H1 (cell line): ENCODE measurements around the gene WFIKKN1. TPM values are rescaled to one million over a fixed set of nuclear protein-coding genes. Genes with fewer than 3 reads are reported as not detected.

Source experiments
- CTCF ChIA-PET: fragments of 300-600 bp; sonication (Branson Sonifier 250); formaldehyde crosslinking; loops from one replicate; lab custom pipeline; 2021; ENCODE audit not compliant: partially characterized antibody; lab: Charles Lee
- POLR2A ChIA-PET: fragments of 300-600 bp; sonication (Branson Sonifier 250); formaldehyde crosslinking; loops from one replicate; lab custom pipeline; 2021; ENCODE audit warnings: inconsistent platforms; ENCODE audit not compliant: partially characterized antibody; lab: Charles Lee
- DNase-seq, 2 experiments: peaks; one replicate each; pipeline versions ENCODE4 v3.0.0 to v3.0.0-alpha.2; 2010 to 2022; ENCODE audit warnings: low spot score in 2 of 2, low read depth in 1 of 2, mixed read lengths in 1 of 2
- FAIRE-seq: peaks from 2 replicates; lab custom pipeline; 2011; peaks lifted over from hg19 to GRCh38; lab: Jason Lieb, UNC
- H2AFZ ChIP-seq: 2 replicates; pipeline ENCODE4 v1.8.1; 2012; ENCODE audit warnings: low read length, inconsistent platforms
- H2AK5ac ChIP-seq: 2 replicates; pipeline ENCODE4 v1.6.1; 2013; ENCODE audit warnings: low read depth, low read length
- H2BK120ac ChIP-seq: replicated peaks from 2 replicates; pipeline ENCODE3; 2013; ENCODE audit warnings: low read depth, low read length, inconsistent platforms
- H2BK12ac ChIP-seq: 2 replicates; pipeline ENCODE4 v1.6.1; 2013; ENCODE audit warnings: low read depth, low read length
- H2BK15ac ChIP-seq: 2 replicates; pipeline ENCODE4 v1.6.1; 2013; ENCODE audit warnings: low read length
- H2BK20ac ChIP-seq: 2 replicates; pipeline ENCODE4 v1.6.1; 2013; ENCODE audit warnings: low read length
- H2BK5ac ChIP-seq: 2 replicates; pipeline ENCODE4 v1.6.1; 2013; ENCODE audit warnings: low read depth, low read length
- H3K14ac ChIP-seq: 2 replicates; pipeline ENCODE4 v1.6.1; 2013; ENCODE audit warnings: inconsistent platforms; ENCODE audit not compliant: insufficient read length
- H3K18ac ChIP-seq: 2 replicates; pipeline ENCODE4 v1.6.1; 2013; ENCODE audit warnings: low read length; ENCODE audit errors: extremely low read depth
- H3K23ac ChIP-seq: 2 replicates; pipeline ENCODE4 v1.6.1; 2013; ENCODE audit warnings: inconsistent platforms; ENCODE audit not compliant: insufficient read length
- H3K23me2 ChIP-seq: 2 replicates; pipeline ENCODE4 v1.6.1; 2013; ENCODE audit warnings: low read depth, low read length
- H3K27ac ChIP-seq: 2 replicates; pipeline ENCODE4 v1.6.1; 2011; ENCODE audit warnings: low read depth, low read length, inconsistent platforms
- H3K27me3 ChIP-seq, 4 experiments: replicated peaks in 1 of 4; 1 replicate in 1 of 4; 2 replicates in 3 of 4; pipeline versions ENCODE4 v1.6.1 to v1.8.1; 2011 to 2013; ENCODE audit warnings: low read length in 3 of 4, mild to moderate bottlenecking in 3 of 4, inconsistent platforms in 2 of 4, mixed read lengths in 2 of 4, moderate library complexity in 1 of 4; ENCODE audit not compliant: control insufficient read depth in 3 of 4, insufficient read depth in 3 of 4; ENCODE audit errors: extremely low read depth in 1 of 4
- H3K36me3 ChIP-seq, 4 experiments: 2 replicates each; pipeline versions ENCODE4 v1.6.1 to v1.8.1; 2011 to 2013; ENCODE audit warnings: mild to moderate bottlenecking in 4 of 4, low read length in 3 of 4, moderate library complexity in 2 of 4, control low read depth in 1 of 4, inconsistent platforms in 1 of 4; ENCODE audit not compliant: insufficient read depth in 4 of 4, control insufficient read depth in 2 of 4
- H3K4ac ChIP-seq: replicated peaks from 2 replicates; pipeline ENCODE3; 2013; ENCODE audit warnings: low read length, low read depth, mixed read lengths, inconsistent platforms; ENCODE audit not compliant: insufficient read length
- H3K4me1 ChIP-seq, 4 experiments: replicated peaks in 1 of 4; 1 replicate in 1 of 4; 2 replicates in 3 of 4; pipeline versions ENCODE4 v1.6.1 to v1.8.1; 2011 to 2013; ENCODE audit warnings: low read length in 3 of 4, inconsistent platforms in 2 of 4, mixed read lengths in 1 of 4; ENCODE audit not compliant: insufficient read depth in 4 of 4, control insufficient read depth in 3 of 4
- H3K4me2 ChIP-seq, 2 experiments: 2 replicates each; pipeline versions ENCODE4 v1.6.1 to v1.8.1; 2011 to 2013; ENCODE audit warnings: low read depth in 2 of 2, low read length in 2 of 2, control low read depth in 1 of 2, inconsistent platforms in 1 of 2, mild to moderate bottlenecking in 1 of 2; ENCODE audit not compliant: insufficient read depth in 1 of 2
- H3K4me3 ChIP-seq, 4 experiments: fragments of 200-600, 300-600 bp in 1 of 4; sonication (generic), shearing (Covaris generic), sonication (Bioruptor Twin) in 1 of 4; 2 replicates each; pipeline versions ENCODE4 v1.5.1 to v1.8.1; 2011 to 2016; ENCODE audit warnings: low read length in 4 of 4, low read depth in 3 of 4, control low read depth in 2 of 4, inconsistent platforms in 2 of 4, mild to moderate bottlenecking in 2 of 4, mixed read lengths in 1 of 4, moderate library complexity in 1 of 4; ENCODE audit not compliant: insufficient read depth in 2 of 4; ENCODE audit errors: extremely low read depth in 1 of 4
- H3K56ac ChIP-seq: replicated peaks from 2 replicates; pipeline ENCODE3; 2013; ENCODE audit warnings: low read depth, mild to moderate bottlenecking, mixed read lengths, low read length, inconsistent platforms; ENCODE audit not compliant: insufficient read length
- H3K79me1 ChIP-seq: 2 replicates; pipeline ENCODE4 v1.6.1; 2013; ENCODE audit warnings: low read depth, low read length, control low read depth
- H3K79me2 ChIP-seq, 2 experiments: 2 replicates each; pipeline versions ENCODE4 v1.6.1 to v1.8.1; 2012 to 2013; ENCODE audit warnings: low read length in 2 of 2, mild to moderate bottlenecking in 2 of 2, inconsistent platforms in 1 of 2; ENCODE audit not compliant: insufficient read depth in 2 of 2, control insufficient read depth in 1 of 2
- H3K9ac ChIP-seq, 4 experiments: replicated peaks in 1 of 4; 1 replicate in 1 of 4; 2 replicates in 3 of 4; pipeline versions ENCODE4 v1.6.1 to v1.8.1; 2011 to 2013; ENCODE audit warnings: low read depth in 3 of 4, low read length in 3 of 4, control low read depth in 2 of 4, mild to moderate bottlenecking in 2 of 4, moderate library complexity in 2 of 4, inconsistent platforms in 1 of 4; ENCODE audit errors: extremely low read depth in 1 of 4
- H3K9me3 ChIP-seq, 2 experiments: 2 replicates each; pipeline versions ENCODE4 v1.6.1 to v1.8.1; 2012 to 2013; ENCODE audit warnings: mild to moderate bottlenecking in 2 of 2, moderate library complexity in 2 of 2, control low read depth in 1 of 2, inconsistent platforms in 1 of 2, low read depth in 1 of 2, low read length in 1 of 2, mixed read lengths in 1 of 2; ENCODE audit not compliant: insufficient read depth in 2 of 2
- H4K20me1 ChIP-seq, 2 experiments: replicated peaks in 1 of 2; 2 replicates each; pipeline versions ENCODE3 to v1.8.1; 2011 to 2013; ENCODE audit warnings: inconsistent platforms in 2 of 2, low read length in 2 of 2, mild to moderate bottlenecking in 1 of 2; ENCODE audit not compliant: insufficient read depth in 2 of 2, control insufficient read depth in 1 of 2
- H4K5ac ChIP-seq: 2 replicates; pipeline ENCODE4 v1.6.1; 2013; ENCODE audit warnings: low read length, low read depth, mixed read lengths, inconsistent platforms; ENCODE audit not compliant: insufficient read length
- H4K8ac ChIP-seq: 2 replicates; pipeline ENCODE4 v1.8.0; 2013; ENCODE audit warnings: mild to moderate bottlenecking, moderate library complexity, low read length, inconsistent platforms; ENCODE audit not compliant: insufficient read depth; ENCODE audit errors: extremely low read depth
- H4K91ac ChIP-seq: replicated peaks from 2 replicates; pipeline ENCODE3; 2013; ENCODE audit warnings: low read length, mixed read lengths, inconsistent platforms; ENCODE audit not compliant: insufficient read length
- ATF3 ChIP-seq: IDR thresholded peaks from 2 replicates; pipeline ENCODE4 v1.6.1; 2011; ENCODE audit warnings: low read depth, mild to moderate bottlenecking, low read length; ENCODE audit not compliant: insufficient read depth
- CREB1 ChIP-seq: IDR thresholded peaks from 2 replicates; pipeline ENCODE4 v1.6.1; 2012; ENCODE audit warnings: inconsistent platforms
- CTCF ChIP-seq, 3 experiments: IDR thresholded peaks; 1 replicate in 2 of 3; 2 replicates in 1 of 3; pipeline versions ENCODE4 v1.5.1 to v1.6.1; 2011; ENCODE audit warnings: low read length in 3 of 3, mild to moderate bottlenecking in 3 of 3, inconsistent platforms in 2 of 3, low read depth in 1 of 3, moderate library complexity in 1 of 3; ENCODE audit not compliant: insufficient read depth in 1 of 3; ENCODE audit errors: control extremely low read depth in 1 of 3
- RAD21 ChIP-seq, 2 experiments: IDR thresholded peaks in 1 of 2; conservative IDR thresholded peaks in 1 of 2; 2 replicates each; pipeline ENCODE4 v1.6.1; 2011; ENCODE audit warnings: low read depth in 2 of 2, low read length in 2 of 2, improper control_type of control experiment in 1 of 2, inconsistent platforms in 1 of 2, mild to moderate bottlenecking in 1 of 2, moderate library complexity in 1 of 2
- SIN3A ChIP-seq, 2 experiments: IDR thresholded peaks in 1 of 2; conservative IDR thresholded peaks in 1 of 2; 2 replicates each; pipeline ENCODE4 v1.6.1; 2011 to 2012; ENCODE audit warnings: low read length in 2 of 2, improper control_type of control experiment in 1 of 2, low read depth in 1 of 2, mild to moderate bottlenecking in 1 of 2
- TEAD4 ChIP-seq: IDR thresholded peaks from 2 replicates; pipeline ENCODE4 v1.6.1; 2012; ENCODE audit warnings: low read depth, low read length, inconsistent platforms, mixed read lengths
- YY1 ChIP-seq: IDR thresholded peaks from 2 replicates; pipeline ENCODE4 v1.6.1; 2011; ENCODE audit warnings: low read depth, mild to moderate bottlenecking, low read length
- WGBS, 2 experiments: shearing (Covaris generic) in 1 of 2; methylation state at CpG; one replicate each; pipeline versions ENCODE4 v1.1.6 to v1.1.7; 2013 to 2015; ENCODE audit warnings: low lambda C conversion rate in 2 of 2, mixed read lengths in 2 of 2, inconsistent platforms in 1 of 2, low coverage in 1 of 2, missing lambda C conversion rate in 1 of 2; ENCODE audit not compliant: insufficient replicate concordance in 2 of 2, insufficient coverage in 1 of 2, insufficient read length in 1 of 2; ENCODE audit errors: extremely low coverage in 1 of 2, missing lambda C conversion rate in 1 of 2; 5-methylcytosine and 5-hydroxymethylcytosine counted together
- polyA plus RNA-seq, 7 experiments: library from polyadenylated mRNA; depleted of rRNA in 3 of 7; stranded (reverse) in 5 of 7; unstranded in 2 of 7; fragments of >200 nt in 5 of 7; fragments of 200-250 nt in 2 of 7; gene quantifications; 1 replicate in 5 of 7; 2 replicates in 1 of 7; 4 replicates in 1 of 7; pipeline versions ENCODE4 v1.2.1 to v1.2.3, GENCODE V29; 2011 to 2013; ENCODE audit warnings: missing spikeins in 2 of 7, mixed read lengths in 2 of 7
- total RNA-seq: library from RNA; stranded (reverse); fragmentation: NEBNext Ultra II Directional; extraction: Animal tissue kit (Norgen Biotek cat#: 25700); gene quantifications from 2 replicates; pipeline ENCODE4 v1.2.1, GENCODE V29; 2021

Gene WFIKKN1
- total and polyA plus RNA-seq, 2 of the 8 experiments (the other 6 are each of a cell fraction or from before 2014, with no cell fraction given), result 11.4 to 15.8 TPM

DNA sequence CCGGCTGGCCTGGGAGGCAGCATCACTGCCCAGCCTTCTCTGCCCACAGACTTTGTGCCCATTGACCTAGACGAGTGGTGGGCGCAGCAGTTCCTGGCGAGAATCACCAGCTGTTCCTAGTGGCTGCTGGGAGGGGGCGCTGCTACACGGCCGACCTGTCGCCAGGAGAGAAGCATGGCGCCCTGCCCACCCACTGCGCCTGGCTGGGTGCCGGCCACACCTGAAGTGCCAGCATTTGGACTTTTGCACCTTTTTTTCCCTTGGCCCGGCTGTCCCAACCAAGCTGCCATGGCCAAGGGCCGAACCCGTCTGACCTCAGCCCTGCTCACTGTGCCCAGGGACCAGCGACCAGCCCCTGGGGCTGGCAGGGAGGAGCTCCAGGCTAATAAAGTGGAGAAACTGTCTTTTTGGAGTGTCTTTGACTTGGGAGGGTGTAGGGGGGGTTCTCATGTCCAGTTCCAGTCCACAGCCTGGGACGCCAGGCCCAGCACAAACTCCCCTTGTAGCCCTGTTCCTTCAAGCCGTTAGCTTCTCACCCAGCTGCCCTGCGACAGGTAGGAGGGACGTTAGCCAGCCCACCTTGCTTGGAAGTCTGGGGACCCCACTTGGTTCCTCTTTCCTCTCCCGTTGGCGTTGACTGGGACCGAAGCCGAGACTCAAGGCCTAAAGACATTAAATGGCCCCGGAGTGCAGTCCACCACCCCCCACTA is 17.4 kb downstream of the WFIKKN1 start:
- Histone ChIP-seq H3K4me1 (peaks cover 0 to 4% (median 1%) of the 10 kb centered on the region in 4 experiments; a peak in 5 of 7 replicates), H2BK120ac (no peak overlapping the region), H2BK15ac (no peak overlapping the region), H3K23ac (no peak overlapping the region), H2BK20ac (no peak overlapping the region), H2BK5ac (no peak overlapping the region; the same call in none of the 2 replicates), H3K14ac (no peak overlapping the region), H3K23me2 (peaks cover 7% of the 10 kb centered on the region), H4K91ac (peak overlapping the region; percentile 6), H3K27ac (0 out of 2 replicates have a peak overlapping the region, but pooled peaks have one; percentile 35), H2BK12ac (peak overlapping the region; percentile 50; the same call in 1 of the 2 replicates), H2AK5ac (no peak overlapping the region), H3K27me3 (no peaks in the 10 kb centered on the region), H3K79me2 (peaks cover 0 to 1% of the 10 kb centered on the region in 2 experiments; a peak in 1 of 4 replicates), H3K9me3 (no peaks in the 10 kb centered on the region), H3K9ac (peak overlapping the region; percentile 14 to 54 (median 30); a peak in 3 of 7 replicates), H2AFZ (no peak overlapping the region), H3K36me3 (peaks cover 0 to 6% (median 0%) of the 10 kb centered on the region in 4 experiments; a peak in 1 of 8 replicates), H3K79me1 (no peaks in the 10 kb centered on the region; the same call in 1 of the 2 replicates), H3K4ac (no peak overlapping the region), H3K56ac (peak overlapping the region; percentile 77), H4K8ac (peak overlapping the region; percentile 82), H3K4me3 (peak overlapping the region; percentile 59 to 76 (median 68)), H4K5ac (no peak overlapping the region), H3K18ac (peak overlapping the region; percentile 32), H4K20me1 (peaks cover 0 to 7% of the 10 kb centered on the region in 2 experiments), H3K4me2 (peak overlapping the region; percentile 67 to 86)
- FAIRE-seq (no peak), DNase-seq (peak in 1 of 2 experiments; percentile 77)
- 47% methylated on average over 19 of the region's 24 CpGs; no CpG with 5 or more reads in 1 of the 2 experiments for WGBS, 2 experiments
- ChIA-PET CTCF (interaction anchor here (0.7 to 7.9 kb wide), 25 partner anchors 9 to 639 kb away, joined by 3 to 104 read pairs (median 5); partner anchors contain the start of genes JMJD8, METTL26, NHLRC4 and RHBDL1), POLR2A (interaction anchor here (0.8 to 2.9 kb wide), 17 partner anchors 10 to 277 kb away, joined by 3 to 14 read pairs (median 4); partner anchors contain the start of genes JMJD8, METTL26, MRPL28 and RHBDL1)
- no peak for TF ChIP-seq CREB1
- peak; percentile 84 for TF ChIP-seq YY1
- no peak for TF ChIP-seq ATF3
- 0 out of 4 replicates have a peak, but pooled peaks of 1 of the 2 experiments have one; percentile 62 for TF ChIP-seq SIN3A (conservative IDR thresholded peaks at IDR 0.05 in 1 of 2, IDR thresholded peaks at IDR 0.05 in 1 of 2; ENCODE audit: low read depth in 1 of 2, low read length in 2 of 2)
- TF ChIP-seq TEAD4, result no peak
- TF ChIP-seq RAD21 (IDR thresholded peaks at IDR 0.05 in 1 of 2, conservative IDR thresholded peaks at IDR 0.05 in 1 of 2; ENCODE audit: low read depth in 2 of 2, low read length in 2 of 2), result peak; percentile 37 to 52
- peak in 2 of 3 experiments; percentile 68 to 80; a peak in 3 of 4 replicates for TF ChIP-seq CTCF (IDR thresholded peaks at IDR 0.05; ENCODE audit: control extremely low read depth in 1 of 3, insufficient read depth in 1 of 3, low read depth in 1 of 3, low read length in 3 of 3)
